COLO668 (cell line): ENCODE measurements around the gene ZFR2.

Source experiments
- DNase-seq: peaks from one replicate; lab custom pipeline; 2025; ENCODE audit not compliant: unreplicated experiment; lab: John Stamatoyannopoulos, UW

ZFR2 gene

GRCh38 chr19:3790941-3791340 is 77.9 kb downstream of the ZFR2 start:
- no peak for DNase-seq

- no peak for DNase-seq
Observed at GRCh38 chr19:3790209-3790734, 78.6 kb downstream of the ZFR2 start.

GRCh38 chr19:3788996-3789778 is 79.7 kb downstream of the ZFR2 start:
- DNase-seq = no peak

GRCh38 chr19:3785938-3786824 is 82.7 kb downstream of the ZFR2 start, which contains the start of gene MATK:
Gene MATK (minus strand): TSS chr19:3786381. CDS start chr19:3785135, 1,246 bp downstream.
- DNase-seq = no peak

- DNase-seq = peak; percentile 8
Observed at GRCh38 chr19:3785451-3785937, 83.3 kb downstream of the ZFR2 start.

GRCh38 chr19:3784607-3785450 is 84.0 kb downstream of the ZFR2 start:
- DNase-seq = no peak

GRCh38 chr19:3783660-3784584 is 84.9 kb downstream of the ZFR2 start:
- DNase-seq = peak; percentile 13

GRCh38 chr19:3782903-3783302 is 85.9 kb downstream of the ZFR2 start:
- DNase-seq = no peak

GRCh38 chr19:3782330-3782729 is 86.5 kb downstream of the ZFR2 start:
- DNase-seq = no peak

GRCh38 chr19:3781603-3782002 is 87.2 kb downstream of the ZFR2 start:
- DNase-seq = no peak

- DNase-seq = no peak
Observed at GRCh38 chr19:3780786-3781304, 88.0 kb downstream of the ZFR2 start.

- no peak for DNase-seq
Observed at GRCh38 chr19:3778899-3779723, 89.7 kb downstream of the ZFR2 start.

GRCh38 chr19:3778104-3778867 is 90.6 kb downstream of the ZFR2 start:
- no peak for DNase-seq

- DNase-seq = no peak
Observed at GRCh38 chr19:3776479-3777040, 92.3 kb downstream of the ZFR2 start.

GRCh38 chr19:3775831-3776230 is 93.0 kb downstream of the ZFR2 start:
- DNase-seq = no peak

- DNase-seq = no peak
Observed at GRCh38 chr19:3775374-3775711, 93.5 kb downstream of the ZFR2 start.

GRCh38 chr19:3774621-3775373 is 94.0 kb downstream of the ZFR2 start:
- no peak for DNase-seq
